Measurements from ENCODE around the gene TRIP13.
"Not testable (repeated sequence)": the region's sequence is repeated elsewhere in the genome, so short reads cannot be mapped to it uniquely, and the experiment has no call there.

Gene TRIP13

DNA sequence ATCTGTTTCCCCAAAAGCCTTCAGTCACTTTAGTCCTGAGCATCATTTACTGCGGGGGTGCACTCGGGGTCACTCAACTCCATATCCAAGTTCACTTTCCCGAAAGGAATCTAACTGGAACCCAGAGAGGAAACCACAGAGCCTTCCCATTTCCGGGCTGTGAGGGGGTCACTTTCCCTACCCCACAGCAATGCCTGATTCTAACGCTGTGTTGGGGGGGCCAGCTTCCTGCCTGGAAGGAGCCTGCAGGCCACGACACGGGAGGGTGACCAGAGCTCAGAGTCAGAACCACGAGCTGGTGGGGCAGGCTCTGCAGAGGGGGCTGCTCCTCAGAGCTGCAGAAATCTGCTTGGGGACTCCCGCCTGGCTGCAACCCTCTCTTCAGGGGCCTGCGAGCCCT, 20.4 kb upstream of the TRIP13 start:
- no peak for DNase-seq (ENCODE audit: low spot score)

- no peak for DNase-seq (ENCODE audit: low spot score)
Measured at GRCh38 chr5:873328-873727, 19.4 kb upstream of the TRIP13 start.

- DNase-seq (ENCODE audit: low spot score): no peak
Measured at GRCh38 chr5:875931-876330, 16.8 kb upstream of the TRIP13 start.

- no peak for DNase-seq (ENCODE audit: low spot score)
Measured at GRCh38 chr5:876398-877365, 16.0 kb upstream of the TRIP13 start.

GRCh38 chr5:878125-878524, 14.6 kb upstream of the TRIP13 start:
- no peak for DNase-seq (ENCODE audit: low spot score)

GRCh38 chr5:878677-879076, 14.0 kb upstream of the TRIP13 start:
- not testable (repeated sequence) for DNase-seq (ENCODE audit: low spot score)

DNA sequence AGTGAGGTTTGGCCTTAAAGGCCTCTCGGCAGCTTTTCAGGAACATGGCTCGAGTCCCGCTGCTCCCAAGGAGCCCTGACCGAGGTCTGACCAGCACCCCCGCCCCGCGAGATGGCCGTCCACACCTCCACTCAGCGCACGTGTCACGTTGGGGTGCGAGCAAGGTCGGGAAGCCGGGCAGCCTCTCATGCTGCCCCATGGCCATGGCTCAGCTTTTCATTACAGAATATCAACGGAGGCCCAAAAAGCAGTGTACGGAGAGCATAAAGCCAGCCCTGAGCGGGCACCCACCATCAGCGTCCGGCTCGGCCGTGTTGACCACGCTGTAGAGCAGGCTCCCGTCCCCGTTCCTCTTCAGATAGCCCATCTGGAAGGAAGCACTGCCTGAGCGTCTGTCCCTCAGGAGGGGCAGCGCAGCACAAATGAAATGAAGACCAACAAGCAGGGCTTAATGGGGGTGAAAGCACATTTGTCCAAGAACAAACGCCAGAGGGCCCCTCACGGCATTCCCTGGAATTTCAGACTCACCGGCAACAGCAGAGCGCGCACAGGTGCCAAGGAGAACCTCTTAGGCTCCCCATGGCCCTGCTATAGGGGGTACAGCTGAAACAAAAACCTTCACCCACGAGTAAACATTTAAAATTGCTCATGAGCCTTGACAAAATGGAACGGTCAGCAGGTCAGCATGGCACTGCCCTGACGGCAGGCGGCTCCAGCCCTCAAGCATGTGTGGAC, 11.7 kb upstream of the TRIP13 start:
- no peak for DNase-seq (ENCODE audit: low spot score)

DNA sequence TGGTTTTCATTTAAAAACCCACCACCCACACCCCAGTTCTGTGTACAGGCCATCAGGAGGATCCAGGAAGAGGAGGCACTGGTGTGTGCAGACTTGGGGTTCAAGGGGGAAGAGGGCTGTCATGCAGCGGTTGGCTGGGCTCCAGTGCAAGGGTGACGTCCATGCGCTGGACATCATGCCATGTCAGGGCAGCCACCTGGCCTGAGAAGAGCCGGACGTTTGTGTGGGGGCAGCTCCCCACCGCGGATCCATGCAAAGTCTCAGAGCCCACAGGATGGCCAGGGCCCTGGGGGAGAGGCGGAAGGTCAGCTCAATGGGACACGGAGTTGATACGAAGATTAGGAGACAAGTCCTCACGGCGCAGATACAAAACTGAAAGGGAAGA, 11.1 kb upstream of the TRIP13 start:
- DNase-seq (ENCODE audit: low spot score): no peak

- no peak for DNase-seq (ENCODE audit: low spot score)
Measured at GRCh38 chr5:882253-883183, 10.2 kb upstream of the TRIP13 start.

- no peak for DNase-seq (ENCODE audit: low spot score)
Measured at GRCh38 chr5:883475-884181, 9.1 kb upstream of the TRIP13 start.

DNA sequence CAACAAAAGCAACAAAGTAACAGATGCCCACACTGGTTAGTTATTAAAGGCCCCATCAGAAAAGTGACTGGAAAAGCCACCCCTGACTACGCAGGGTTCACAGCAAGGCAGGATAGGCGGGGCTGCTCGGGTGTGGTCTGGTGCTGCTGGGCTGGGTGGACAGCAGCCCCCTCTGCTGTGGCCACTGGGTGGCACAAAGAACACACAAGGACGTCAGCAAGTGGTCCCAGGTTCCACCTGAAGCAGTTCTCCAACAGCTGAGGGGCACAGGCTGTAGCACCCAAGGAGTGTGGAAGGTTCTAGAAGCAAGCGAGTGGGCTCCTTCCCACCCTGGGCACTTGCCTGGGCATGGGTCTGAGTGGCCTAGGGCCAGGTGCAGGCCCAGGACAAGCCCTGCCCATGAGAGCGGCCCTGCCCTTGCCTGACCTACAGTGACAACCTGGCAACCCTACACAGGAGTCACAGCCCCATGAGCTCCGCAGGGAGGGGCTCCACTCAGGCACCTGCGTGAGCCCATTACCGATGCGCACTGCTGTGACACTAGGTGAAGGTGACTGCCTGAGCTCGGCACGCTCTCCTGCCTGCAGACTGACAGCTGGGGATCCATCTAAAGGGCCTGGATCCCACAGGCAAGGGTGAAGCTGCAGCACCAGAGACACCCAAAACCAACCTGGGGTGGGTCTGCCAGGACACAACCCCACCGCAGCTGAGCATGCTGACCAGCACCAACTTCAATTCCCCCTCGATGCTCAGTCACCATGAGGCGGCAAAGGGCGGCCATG, 8.1 kb upstream of the TRIP13 start:
- no peak for DNase-seq (ENCODE audit: low spot score)

GRCh38 chr5:885127-885442, 7.6 kb upstream of the TRIP13 start:
- no peak for DNase-seq (ENCODE audit: low spot score)

DNA sequence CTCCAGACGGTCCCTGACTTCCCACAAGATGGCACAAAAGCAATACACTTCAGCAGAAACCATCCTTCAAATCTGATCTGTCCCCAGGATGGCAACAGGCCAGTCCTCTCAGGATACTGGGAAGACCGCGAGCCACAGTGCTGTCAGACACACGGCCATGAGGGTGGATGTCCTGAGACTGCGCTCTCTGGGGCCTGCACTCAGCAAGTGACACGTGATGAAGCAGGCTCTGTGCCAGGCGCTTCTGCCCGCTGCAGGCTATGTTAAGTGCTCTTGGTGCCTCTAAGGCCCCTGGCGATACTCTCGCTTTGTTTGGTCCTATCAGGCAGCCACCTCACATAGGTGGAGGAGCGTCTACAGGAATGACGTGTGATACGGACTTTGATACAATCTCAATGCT, 7.2 kb upstream of the TRIP13 start:
- no peak for DNase-seq (ENCODE audit: low spot score)

DNA sequence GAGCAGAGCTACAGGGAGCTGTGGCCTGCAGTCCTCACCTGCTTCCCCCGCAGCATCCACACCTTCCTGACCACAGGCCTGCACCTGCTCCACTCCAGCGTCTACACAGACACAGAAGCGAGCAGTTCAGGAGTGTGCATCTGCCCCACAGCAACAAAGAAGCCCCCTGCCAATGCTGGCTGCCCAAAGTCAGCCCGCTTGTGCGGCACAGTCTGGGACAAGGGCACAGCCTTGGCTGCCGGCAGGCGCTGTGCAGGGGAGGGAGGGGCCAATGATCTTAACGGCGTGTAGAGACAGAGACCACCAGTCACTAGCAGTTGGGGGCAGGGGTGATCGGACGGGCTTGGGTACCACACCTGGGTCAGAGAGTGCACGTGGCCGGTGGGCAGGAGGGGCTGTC, 6.6 kb upstream of the TRIP13 start:
- no peak for DNase-seq (ENCODE audit: low spot score)

GRCh38 chr5:886716-887325, 5.9 kb upstream of the TRIP13 start:
- no peak for DNase-seq (ENCODE audit: low spot score)

GRCh38 chr5:887947-888637, 4.6 kb upstream of the TRIP13 start:
- no peak for DNase-seq (ENCODE audit: low spot score)

GRCh38 chr5:888638-889035, 4.0 kb upstream of the TRIP13 start:
- no peak for DNase-seq (ENCODE audit: low spot score)

DNA sequence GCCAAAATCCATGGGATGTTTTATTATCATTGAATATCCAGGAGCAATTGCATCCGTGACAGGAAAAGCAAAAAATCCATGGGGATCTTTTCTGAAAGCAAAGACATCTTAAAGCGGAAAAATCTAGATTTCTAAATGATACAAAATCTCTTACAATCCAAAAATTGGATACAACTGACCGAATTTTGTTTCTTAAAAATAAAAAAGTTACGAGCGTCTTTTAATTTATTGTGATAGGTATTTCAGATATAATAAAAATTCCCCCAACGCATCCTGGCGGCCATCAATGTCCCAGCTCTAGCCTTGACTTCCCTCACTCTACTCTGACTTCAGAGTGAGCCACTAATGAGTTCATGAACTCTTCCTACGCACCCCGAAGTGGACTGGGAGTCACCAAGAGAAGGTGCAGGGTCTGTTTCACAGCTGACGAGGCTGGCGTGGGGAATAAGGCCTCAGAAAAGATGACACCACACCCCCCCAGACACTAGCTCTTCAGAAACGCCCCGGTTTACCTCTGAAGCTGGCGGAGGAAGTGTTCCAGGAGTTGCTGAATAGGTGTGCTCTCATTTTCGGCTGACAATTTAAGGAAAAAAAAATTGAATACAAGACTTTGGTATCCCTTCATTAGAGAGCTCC, 3.5 kb upstream of the TRIP13 start:
- no peak for DNase-seq (ENCODE audit: low spot score)

Measured in SK-N-DZ (cell line).